ENCODE data around the gene LEFTY1.

The LEFTY1 gene

DNA sequence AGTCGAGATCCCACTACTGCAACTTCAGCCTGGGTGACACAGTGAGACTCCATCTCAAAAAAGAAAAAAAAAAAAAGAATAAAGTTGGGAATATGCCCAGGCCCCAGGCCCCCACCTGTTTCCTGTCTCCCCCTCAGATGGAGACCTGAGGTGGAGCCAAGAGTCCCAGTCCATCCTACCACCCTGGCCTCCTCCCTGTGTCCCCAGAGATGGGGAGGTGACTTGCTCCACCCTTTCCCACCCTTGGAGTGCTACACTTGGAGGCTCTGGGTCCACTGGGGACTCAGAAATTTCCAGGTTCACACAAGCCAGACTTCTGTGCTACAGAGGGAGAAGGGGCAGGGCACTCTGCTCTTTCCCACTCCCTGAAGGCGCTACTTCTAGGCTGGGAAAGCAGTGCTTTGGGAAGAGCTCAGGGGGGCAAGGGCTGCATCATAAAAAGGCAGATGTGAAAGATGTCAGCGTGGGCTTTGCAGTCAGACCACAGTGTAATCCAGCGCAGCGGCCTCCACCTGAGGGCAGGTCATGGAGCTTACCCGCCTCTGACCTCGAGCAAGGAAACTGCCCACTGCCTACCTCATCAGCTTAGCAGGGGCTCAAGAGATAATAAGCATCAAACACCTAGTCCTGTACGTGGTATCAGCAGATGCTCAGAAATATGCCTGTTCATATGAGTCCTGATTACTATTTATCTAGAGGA, 20.2 kb downstream of the LEFTY1 start:
- DNase-seq: no peak

DNA sequence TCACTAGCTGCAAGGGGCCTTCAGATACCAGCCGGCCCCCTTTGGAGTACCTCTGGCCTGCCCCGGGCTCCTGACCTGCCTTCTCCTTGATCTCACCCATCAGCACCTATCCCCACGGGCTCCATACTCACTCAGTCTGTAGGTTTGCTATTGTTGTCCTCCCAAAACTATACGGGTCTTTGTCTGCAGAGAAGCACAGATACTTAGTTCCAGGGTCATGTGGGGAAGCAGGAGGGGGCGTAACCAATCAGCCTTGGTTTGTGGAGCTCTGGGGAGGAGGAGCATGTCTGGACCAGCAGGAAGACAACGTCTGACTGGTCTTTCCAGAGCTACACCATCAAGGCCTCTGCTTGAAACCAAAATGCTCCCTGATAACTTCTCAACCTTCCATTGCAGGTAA, 22.0 kb downstream of the LEFTY1 start:
- no peak for DNase-seq

DNA sequence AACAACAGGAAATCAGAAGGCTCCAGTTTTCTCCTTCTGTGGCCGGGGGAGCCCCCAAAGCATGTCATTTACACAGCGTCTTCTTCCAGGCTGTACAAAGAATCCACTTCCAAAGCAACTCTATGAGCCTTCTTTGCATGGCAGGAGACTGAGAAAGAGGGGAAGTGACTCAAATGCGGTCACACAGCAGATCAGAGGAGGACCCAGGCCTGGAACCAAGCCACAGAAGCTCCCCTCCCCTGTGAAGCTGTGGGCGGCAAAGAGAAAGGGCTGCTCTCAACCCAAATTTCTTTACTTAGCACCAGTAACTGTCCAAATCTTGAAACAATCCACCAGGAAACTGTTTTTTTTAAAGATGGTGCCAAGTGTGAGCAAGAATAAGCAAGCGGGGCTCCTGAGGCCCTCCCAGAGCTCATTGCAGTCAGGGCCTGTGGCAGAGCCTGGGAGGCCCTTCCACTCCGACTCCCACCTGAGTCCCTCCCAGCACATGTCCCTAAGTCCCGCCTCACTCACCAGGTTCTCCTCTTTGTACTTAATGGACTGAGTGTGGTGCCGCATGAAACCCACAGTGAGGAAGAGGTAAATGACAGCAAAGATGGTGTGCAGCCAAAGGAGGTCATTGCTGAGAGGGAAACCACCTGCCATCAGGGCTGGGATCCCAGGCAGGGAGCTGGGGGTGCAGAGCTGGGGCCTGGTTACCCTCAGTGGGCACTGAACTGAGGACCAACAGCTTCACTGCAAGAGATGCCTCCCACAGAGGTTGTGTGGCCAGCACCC, 22.7 kb downstream of the LEFTY1 start:
- DNase-seq: peak; percentile 83

DNA sequence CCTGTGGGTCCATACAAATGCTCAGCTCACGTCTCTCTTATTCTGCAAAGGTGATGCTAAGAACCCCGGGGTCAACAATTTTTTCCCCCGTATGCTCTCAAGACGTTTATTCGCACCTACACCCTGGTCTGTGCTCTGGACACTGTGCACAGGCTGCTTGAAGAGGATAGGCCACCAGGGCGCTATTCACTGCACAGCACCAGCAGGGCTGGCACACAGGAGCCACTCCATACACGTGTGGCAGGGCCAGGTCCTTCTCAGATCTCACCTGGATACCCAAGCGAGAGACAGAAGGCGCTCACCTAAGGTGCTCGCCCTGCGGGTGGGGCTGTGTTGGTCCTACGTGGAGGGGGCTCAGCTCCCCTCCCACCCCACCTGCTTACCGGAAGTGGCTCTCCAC, 23.4 kb downstream of the LEFTY1 start:
- DNase-seq: peak; percentile 48

DNA sequence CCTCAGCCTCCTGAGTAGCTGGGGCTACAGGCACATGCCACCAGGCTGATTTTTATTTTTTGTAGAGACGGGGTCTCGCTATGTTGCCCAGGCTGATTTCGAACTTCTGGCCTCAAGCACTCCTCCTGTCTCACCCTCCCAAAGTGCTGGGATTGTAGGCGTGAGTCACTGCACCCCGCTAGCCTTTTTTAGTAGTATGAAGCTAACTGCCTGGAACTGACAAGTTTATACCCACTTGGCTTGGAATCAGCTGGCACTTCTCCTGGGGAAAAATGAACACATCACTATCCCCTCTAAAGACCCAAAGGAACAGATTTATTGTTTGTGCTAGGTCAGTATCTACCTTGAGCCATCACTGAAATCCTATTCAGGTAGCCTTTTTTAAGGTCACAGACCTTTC, 25.8 kb downstream of the LEFTY1 start:
- no peak for DNase-seq

DNA sequence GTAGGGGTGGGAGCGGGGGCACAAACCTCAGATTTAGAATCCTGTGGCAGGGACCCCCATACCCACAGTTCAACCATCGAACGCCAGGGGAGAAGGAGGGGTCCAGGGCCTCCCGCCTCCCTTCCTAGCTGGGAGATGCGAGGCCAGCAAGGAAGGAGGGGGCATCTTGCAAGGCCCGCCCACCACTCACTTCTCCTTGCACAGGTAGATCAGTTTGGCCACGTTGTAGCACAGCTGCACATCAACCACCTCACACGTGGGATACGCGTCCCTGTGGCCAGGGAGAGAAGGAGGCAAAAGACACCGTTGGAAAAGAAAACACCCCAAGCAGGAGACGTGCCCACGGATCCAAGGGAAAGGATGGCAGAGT, 26.4 kb downstream of the LEFTY1 start:
- DNase-seq: no peak

DNA sequence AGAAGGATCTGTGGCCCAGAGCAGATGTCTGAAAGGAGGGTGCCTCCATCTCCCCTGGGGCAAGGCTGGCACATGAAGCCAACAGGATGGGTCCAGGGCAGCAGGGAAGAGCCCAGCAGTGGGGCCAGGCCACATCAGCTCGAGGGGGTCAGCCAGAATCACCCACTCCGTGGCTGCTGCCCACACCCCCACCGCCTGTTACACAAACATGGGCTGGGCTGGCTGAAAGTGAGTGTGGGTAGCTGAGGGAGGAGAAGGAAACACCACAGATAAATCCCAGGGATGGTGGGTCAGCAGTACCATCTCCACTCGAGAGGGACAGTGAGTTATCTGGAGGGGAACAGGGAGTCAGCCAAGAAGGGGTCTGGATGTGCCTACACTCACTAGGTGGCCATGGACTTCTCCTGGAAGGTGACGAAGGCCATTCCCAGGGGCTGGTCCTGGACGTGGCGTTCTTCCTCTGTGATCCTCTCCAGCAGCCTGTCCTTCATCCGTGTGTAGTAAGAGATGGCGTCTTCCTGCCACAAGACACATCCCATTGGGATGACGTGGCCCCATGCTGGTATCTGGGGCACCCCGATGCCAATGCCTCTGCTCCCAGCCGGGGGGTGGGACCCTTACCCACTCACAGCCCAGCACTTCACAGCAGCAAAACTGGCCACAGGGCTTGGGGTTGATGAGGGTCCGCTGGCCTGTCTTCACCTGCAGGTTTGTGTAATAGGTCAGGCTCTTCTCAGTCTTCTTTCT, 26.9 kb downstream of the LEFTY1 start:
- DNase-seq: no peak

DNA sequence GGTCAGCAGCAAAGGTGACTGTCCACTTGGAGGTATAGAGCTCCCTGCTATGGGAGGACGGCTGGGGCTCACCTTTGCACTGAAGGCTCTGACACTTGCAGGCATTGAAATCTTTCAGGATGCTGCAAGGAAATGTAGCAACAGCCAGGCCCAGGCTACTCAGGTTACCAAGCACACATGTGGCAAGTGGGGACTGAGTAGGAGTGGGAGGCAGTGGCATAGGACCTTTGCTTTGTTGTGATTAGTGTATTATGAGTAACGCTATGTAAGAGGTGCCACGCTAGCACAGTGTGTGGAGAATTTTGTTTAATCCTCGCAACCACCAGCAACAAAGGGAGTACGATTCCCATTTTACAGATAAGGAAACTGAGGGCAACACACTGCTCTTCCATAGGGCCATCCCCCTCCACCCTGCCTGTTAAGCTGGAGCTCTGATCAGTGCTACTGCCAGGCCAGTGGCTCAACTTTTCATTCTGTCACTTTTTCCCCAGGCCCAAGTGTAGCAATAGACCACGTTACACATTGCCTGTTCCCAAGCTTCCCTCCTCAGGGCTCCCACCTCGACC, 28.0 kb downstream of the LEFTY1 start:
- no peak for DNase-seq

DNA sequence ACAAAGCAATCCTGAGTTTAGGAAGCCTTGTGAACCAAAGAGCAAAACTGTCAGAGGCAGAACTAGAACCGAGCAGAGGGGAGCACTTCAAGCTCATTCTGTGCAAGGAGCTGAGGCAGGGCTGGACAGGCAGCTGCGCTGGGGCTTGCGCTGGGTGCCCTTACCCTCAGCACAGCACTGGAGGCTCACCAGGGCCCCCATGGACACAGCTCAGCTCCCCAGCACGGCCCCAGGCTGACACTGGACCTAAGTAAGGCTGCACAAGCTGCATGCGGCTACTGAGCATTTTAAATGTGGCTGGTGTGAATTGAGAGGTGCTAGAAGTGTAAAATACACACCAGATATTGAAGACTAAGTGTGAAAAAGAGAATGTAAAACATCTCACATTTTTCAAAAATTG, 28.8 kb downstream of the LEFTY1 start:
- no peak for DNase-seq

DNA sequence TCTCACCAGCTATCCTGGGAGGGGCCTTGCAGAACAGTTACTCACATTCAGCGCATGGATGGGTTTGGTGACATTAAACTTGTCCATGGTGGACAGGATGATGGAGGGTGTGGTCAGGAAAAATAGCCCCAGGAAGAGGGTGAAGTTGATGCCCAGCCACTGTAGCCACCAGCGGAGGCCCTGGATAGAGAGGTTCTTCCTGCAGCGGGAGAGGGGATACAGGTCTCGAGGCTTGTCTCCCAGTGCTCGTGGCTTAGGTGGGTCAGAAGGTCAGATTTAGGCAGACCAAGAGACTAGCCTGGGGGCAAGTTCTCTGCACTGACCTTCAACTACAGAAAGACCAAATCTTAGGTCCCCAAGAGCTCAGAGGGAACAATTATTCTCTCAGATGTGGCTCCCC, 29.8 kb downstream of the LEFTY1 start:
- no peak for DNase-seq

DNA sequence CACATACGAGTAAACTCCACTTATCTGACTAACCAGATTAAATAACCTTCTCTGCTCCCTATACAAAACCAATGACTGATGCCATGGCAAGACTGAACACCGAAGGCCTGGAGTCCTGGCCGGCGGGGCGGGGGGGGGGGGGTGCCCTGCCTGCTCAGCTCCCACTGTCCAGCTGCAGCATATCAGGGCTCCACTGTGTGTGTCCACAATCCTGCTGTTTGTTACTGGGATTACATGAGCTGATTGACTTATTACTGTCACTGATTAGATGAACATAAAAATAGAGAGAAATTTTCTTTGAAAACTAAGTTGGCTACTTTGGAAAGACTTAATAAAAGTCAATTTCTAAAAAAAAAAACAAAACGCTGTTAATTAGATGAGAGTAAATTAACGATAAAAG, 31.7 kb downstream of the LEFTY1 start:
- DNase-seq: no peak

DNA sequence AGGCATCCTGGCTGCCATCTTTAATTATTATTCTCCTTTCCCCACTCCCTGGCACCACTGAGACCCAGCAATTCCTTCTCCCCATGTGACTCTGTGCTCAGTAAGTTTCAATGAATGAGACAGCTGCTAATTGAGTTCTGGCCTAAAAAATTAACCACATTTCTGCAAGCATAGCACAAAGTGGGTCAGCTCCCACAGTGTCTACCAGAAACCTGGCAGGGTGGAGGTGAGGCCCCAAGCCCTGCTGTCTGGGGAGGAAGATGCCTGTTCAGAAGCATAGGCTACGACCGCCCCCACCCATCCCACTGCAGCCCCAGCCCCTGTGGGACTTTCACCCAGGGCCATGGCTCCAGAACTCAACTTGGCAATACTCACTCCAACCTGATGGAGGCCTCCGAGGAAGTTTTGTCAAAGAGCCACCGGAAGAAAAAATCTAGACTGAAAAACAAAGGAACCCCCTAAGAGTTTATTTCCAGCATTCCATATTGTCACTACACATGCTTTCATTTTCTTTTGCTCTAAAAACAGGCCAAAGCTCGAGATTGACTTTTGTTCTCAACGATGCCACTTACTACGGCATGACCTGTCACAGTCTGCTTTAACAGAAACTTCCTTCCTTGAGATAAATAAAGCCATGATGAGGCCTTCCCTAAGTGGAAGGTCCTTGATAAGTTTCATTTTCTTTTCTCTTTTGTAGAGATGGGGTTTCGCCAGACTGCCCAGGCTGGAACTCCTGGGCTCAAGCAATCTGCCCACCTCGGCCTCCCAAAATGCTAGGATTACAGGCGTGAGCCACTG, 33.2 kb downstream of the LEFTY1 start:
- DNase-seq: no peak

DNA sequence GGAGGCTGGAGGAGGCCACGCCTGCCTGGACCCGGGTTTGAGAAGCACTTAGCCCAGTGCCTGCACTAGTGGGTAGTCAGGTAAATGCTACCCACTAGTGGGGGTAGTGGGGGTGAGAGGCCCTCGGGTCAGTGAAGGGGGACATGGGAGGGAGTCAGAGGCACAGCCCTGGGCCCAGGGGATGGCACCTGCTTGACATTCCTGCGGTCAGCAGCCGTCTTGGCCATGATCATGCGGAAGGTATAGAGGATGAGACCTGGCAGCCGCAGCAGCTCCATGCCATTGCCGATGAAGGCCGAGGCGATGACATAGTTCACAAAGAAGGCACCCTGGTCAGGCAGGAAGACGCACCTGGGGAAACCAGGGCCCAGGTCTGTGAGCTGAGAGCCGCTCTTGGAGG, 35.5 kb downstream of the LEFTY1 start:
- DNase-seq: no peak

DNA sequence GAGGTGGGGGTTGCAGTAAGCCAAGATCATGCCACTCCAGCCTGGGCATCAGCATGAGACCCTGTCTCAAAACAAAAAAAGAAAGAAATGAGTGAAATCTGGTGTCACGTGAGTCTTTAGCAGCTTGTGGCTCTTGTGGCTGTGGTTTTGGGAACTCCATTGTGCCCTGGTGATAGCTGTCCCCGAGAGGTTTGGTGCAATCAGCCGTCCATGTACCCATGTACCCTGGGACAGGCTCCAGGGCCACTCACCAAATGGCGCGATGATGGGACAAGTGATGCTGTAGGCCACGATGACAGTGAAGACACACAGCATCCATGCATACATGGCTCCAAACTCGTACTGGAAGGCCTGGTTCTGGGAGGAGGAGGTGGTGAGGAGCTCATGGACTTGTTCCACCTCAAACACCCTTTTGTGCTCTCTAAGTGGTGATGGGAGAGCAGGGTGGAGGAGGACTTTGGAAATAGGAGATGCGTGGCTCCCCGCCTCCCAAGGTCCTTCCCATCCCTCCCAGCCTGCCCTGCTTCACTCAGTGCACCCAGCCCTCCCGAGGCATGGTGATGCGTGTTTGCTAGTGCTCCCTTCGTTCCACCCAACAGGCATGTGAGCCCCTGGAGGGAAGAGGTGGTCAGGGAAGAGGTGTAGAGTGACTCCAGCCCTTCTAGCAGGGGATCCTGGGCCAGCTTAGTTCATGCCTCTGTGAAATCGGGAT, 36.4 kb downstream of the LEFTY1 start:
- no peak for DNase-seq

DNA sequence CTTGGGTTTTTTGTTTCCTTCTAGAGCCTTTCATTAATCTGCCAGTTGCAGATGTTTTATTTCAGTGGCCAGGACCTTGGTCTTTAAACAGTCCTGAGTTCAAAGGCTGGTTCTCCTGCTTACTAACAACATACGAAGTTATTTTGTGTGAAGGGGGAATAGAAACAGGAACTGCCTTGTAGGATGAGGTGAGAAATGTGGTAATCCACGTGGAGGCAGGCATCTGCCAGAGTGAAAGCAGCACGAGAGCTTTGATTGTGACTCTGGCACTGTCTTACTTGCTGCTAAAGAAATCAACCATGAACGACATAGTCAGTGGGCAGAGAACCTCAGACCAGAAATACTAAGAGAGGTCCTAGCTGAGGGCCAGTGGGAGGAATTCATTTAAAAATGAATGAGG, 37.1 kb downstream of the LEFTY1 start:
- no peak for DNase-seq

DNA sequence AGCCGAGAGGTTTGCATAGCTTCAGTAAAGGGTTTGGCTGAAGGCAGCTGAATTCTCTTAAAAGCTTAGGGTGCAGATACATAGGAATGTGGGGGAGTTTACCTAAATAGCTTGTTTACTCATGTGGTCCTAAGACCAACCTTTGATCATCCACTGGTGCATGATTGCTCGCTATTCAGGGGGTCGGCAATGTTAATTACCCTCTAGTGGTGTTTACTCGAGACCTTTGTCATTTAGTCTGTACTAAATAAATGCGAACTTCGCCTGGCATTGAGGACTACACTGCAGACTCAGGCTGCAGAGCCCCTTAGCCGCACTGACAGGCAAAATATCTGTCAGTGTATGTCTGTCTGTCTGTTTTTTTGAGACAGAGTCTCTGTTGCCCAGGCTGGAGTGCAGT, 38.6 kb downstream of the LEFTY1 start:
- DNase-seq: no peak

DNA sequence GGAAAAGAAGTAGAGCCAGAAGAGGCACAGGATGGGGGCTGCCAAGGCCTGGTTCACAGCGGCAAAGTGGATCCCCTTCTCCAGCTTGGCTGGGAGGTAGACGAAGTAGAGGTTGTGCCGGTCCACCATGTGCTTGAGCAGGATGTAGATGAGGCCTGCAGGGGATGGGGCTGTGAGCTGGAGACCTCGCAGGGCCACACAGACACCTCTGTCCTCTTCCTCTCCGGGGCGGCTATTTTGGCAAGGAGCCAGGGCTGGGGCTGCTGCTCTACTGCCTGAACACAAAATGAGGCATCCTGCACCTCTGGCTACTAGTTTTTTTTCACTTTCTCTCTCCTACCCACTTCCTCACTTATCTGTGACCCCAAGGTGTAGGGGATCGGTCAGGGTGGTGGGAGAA, 39.0 kb downstream of the LEFTY1 start:
- peak; percentile 49 for DNase-seq

DNA sequence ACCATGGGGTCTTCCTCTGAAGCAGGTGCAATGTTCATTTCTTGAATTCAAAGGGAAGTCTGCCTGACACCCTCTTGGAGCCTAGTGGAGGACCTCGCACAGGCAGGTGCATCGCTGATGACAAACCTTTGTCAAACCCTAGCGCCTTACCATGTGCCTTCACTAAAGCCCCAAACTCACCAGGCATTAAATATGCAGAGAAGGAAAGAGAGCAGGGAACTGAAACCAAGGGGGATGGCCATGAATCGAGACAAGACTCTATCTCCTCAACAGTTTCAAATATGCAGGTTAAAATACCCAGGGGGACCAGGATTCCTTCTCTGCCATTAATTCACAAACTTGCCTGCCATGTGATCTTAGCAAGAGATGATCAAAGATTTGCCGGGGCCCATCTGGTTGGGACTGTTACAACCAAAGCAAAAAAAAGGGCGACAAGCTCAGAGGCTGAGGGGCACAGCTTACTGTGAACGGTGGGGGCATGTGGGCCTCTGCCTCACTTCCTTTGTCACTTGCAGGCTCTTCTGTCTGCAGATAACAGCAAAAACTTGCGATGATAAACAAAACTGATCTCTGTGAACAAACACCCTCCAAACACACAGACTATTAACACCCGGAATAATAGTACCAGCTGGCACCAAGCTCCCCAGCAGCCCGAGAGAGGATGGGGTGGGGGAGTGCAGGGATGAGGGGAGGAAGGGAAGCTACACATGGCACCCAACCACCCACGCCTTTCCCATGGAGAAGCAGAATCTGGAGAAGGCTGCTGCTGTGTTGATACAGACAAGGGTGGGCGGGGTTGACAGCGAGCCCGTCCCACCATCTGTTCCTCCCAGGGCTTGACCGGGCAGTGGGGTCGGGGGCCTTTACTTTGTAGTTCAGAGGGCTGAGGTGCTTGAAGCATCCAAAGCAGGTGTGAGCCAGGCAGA, 40.7 kb downstream of the LEFTY1 start:
- DNase-seq: peak; percentile 49

DNA sequence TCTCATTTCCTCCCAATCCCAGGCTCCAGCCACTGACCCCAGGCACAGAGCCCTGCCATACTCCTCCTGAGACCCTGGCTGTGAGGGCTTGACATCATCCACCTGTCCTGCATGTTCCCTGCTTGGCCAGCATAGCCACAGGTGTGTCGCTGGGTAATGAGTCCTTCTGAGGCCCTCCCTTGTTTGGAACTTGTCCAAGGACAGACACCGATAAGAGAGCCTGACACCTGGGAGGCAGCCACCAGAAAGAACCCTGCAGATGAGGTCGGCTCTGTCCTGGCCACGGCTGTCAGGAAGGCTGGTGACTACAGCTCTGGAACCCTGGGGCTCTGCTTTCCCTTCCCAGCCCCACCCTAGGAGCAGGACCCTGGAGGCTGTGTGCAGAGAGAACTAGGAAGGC, 41.3 kb downstream of the LEFTY1 start:
- no peak for DNase-seq

DNA sequence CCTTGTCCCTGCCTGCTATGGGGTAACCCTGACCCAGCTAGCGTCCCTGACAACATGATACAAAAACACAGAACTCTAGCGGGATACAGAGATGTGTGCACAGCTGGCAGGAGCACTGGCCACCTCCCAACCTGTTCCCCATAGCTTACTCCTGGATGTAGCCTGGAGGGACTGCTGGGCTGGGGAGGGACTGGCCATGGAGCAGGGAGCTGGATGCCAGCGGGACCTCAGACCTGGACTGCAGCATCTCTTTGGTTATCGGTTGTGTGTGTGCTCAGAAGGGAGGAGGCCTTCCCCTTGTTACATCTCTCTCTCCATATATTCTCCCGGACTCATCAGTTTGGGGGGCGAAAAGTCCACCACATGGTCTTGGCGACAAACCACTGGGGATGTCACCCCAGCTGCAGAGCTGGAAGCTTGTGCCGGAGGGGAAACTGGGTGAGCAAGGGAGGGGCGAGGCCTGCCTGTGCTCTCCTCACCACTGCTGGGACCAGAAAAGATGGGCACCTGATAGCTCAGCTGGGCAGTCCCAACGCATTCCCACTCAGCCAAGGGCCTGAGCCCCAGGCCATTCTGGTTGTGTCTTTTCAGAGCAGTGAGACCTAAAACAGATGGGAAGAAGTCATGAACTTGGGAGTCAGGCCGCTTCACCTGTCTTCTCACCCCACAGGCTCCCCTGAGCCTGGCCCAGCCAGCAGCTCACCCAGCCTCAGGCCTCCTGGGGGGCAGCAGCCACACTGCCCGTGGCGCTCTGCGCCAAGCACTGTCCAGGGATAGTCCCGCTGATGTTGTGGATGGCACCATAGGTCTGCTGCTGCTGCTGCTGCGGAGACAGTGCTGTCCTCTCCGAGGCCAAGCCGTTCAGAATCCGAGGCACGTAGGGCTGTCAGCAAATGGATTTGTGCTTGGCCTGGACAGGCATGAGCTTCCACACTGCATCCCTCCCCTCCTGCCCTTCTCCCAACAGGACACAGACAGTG, 42.3 kb downstream of the LEFTY1 start:
- DNase-seq: no peak
